Measurements from ENCODE around the gene FHIT.

Gene FHIT

DNA sequence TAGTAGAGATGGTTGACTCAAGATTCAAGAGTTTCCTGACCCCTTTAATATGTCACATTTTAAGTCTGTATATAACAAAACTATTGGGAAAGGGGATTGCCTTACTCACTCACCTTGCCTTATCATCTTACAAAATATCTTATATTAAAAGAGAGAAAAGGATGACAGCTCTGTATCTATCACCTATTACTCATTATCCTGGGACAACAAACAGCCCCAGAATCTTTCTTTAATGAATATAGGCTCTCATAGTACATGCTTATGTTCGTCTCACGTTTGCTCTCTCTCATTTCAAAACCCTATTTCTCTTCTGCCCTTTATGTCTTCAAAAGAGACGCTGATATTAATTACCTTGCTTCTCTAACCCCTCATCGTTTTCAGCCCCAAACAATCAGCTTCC lies 1178.0 kb downstream of the FHIT start:
- DNase-seq: no peak

DNA sequence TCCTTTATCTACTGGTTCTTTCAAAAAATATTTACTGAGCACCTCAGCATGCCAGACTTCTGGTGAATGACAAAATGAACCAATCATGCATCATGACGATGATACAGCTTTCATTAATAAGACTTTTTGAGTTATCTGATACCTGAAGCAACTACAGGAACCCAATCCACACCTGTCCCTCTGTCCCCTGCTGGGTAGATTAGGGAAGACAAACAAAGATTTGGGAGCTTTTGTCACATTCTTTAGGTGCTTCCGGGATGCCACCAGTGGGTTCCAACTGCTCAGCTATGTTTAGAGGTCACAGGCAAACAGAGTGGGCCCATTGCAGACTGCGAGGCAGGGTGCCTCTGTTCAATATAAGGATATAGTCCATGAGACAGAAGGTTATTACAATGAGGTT lies 1180.9 kb downstream of the FHIT start:
- DNase-seq: no peak

DNA sequence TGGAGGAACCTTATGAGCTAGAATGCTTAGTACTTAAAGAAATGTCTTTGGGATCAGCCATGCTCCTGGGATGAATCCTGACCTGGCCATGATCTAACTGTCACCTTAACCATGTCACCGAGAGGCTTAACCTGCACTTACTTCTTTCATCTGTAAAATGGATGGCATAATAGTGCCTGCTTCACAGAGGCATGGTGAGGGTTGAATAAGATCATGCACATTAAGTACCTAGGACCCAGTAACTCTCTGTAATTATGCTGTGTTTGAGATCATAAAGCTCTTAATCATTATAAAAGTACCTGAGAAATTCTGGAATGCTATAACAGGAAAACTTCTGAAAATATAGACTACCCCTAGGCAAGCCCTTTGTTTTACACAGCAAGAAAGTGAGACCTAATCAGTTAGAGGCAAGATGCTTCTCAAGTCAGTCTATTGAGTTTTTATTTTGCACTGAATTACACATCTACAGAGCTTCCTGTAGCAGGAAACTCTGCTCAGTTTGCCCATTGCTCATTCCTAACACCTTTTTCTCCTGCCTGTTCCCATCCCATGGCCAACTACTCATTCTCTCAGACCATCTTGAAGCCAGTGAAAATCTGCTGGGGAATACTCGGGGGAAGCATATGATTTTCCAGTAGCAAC lies 1185.9 kb downstream of the FHIT start:
- no peak for DNase-seq

DNA sequence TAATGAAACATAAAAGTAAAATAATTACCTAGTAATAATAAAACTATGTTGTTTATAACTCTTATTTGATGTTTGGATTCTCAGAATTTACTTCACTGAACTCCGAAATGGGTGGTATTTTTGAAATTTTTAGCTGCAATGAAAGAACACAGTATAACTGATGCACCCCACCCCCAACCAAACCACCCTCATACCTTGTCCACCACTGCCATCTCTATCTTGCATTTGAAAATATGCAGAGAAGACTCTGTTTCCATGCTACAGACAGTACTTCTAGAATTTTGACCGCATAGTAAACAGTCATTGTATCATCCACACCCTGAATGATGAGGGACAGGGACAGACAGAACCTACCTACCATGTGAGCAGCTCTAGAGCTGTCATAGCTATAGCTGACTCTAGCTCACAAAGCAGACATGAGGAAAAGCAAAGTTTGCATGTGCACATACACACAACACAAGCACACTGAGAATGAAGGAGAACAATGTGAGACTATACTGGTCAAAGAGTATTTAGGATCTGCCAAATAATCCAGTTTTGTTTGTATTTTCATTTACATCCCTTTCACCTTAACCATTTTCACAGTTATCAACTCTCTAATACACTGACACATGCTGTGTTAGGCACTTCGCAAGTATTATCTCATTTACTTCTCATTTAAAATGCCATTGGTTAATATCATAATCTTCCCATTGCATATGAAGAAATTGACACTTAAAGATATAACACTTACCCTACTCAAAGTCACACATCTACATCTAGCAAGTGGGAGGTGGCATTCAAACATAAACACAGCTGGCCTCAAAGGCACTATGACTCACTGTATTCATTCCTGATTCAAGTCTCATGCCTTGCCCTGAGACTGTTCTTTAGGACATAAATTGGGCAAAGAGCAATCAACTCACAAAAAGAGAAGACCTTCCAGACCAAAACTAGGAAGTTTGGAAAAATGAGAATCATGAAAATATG lies 1186.8 kb downstream of the FHIT start:
- DNase-seq: no peak

DNA sequence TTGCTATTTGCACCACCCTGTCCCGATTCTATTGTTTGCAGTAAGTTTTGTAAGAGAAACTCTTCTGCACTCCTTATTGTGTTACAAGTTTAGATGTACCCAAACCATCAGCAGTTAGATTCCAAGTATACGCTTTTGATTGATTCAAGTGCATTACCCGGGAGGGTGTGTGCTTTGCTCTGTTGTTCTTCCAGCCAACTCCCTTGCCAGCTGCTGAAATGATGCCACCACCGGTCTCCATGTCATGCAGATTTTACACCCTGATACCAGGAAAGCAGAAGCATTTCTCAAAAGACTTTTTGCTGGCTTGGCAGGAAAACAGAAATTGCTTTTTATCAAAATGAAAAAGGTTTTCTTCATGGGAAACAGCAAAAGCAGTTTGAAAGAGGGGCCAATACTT lies 1194.8 kb downstream of the FHIT start:
- DNase-seq: no peak

DNA sequence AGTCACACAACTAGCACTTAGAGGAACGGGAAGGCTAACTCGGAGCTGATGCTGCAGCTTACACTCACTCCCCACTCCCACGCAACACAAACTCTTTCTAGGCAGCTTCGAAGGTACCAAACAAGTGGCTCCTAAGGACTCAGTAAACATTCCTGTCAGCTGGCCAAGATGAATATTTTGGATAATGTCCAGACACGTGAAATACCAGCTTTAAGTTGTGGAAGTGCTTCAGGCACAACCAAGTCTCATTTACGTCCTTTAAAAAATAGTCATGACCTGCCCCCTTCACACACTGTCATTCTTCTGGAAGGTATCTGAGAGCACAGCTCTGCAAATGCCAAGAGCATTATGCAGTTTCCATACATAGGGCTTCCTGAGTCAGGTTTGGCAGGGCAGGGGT lies 1195.5 kb downstream of the FHIT start:
- DNase-seq: no peak

DNA sequence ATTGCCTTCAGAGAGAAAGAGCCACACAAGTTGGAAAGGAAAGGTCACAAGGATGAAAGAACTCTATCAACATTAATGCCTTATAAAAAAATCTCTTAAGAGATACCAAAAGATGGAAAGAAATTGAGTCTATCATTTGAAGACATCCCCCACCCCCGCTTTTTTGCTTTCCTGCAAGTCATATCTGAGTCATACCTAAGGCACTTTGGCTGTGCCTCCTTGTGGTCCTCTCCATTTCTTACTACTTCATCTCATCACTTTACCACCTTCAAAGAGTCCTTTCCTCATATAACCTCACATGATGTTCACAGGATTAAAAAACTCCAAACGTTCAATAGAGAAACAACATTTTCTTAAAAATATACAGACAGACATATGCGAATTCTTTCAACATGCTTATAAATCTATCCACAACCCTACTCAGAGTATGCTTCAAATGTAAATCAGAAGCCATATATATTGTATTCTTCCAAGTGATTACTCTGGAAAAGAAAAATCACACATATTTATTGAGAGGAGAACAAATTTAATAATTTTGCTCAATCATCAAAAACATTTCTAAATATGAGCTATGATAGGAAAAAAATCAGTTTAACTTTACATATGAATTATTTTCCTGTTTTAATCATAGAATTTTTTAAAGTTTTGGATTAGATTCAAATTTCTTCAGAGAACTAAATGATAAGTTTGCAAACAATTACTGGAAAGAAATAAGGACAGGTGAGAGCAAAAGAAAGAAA lies 1197.6 kb downstream of the FHIT start:
- DNase-seq: peak; percentile 25

DNA sequence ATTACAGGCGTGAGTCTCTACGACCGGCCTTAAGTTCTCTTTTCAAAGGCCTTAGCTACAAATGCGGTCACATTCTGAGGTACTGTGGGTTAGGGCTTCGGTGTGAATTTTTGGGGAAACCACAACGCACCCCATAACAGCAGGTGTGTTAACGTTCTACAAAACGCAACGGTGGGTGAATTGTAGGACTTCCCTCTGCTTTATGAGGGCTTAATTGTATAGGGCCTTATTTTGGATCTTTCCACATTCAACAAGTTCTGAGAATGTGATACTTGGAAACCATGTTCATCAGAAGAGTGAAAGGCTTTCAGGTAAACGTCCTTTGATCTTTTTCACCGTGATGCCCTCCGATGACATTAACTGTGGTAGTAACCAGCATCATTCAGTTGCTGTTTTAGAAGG lies 1202.8 kb downstream of the FHIT start:
- no peak for DNase-seq

DNA sequence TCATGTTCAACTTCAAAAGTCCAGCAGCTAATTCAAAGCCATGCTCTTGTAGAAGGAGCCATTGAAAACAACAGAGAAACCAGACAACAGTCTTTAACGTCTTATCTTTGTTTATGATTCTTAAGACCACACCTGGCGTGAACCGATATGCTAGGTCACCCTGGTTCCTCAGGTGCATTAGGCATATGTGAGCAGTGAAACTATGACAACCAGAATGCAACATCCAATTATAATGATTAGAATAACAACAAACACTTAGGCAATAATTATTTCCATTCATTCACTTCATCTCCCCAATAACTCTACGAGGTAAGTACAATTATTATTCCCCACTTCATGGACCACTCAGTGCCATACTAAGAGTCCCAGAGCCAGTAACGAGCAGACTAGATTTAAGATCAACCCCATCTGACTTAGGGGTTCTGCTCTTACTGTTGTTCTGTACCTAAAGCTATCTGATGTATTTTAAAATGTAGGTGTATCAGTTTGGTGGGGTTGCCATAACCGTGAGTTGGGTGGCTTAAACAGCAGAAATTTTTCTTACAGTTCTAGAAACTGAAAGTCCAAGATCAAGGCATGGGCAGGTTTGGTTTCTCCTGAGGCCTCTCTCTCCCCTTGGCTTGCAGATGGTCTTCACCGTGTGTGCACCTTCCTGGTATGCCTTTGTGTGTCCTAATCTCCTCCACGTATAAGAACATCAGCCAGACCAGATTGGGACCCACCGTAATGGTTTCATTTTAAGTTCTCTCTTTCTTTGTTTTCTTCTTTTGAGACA lies 1203.6 kb downstream of the FHIT start:
- no peak for DNase-seq

DNA sequence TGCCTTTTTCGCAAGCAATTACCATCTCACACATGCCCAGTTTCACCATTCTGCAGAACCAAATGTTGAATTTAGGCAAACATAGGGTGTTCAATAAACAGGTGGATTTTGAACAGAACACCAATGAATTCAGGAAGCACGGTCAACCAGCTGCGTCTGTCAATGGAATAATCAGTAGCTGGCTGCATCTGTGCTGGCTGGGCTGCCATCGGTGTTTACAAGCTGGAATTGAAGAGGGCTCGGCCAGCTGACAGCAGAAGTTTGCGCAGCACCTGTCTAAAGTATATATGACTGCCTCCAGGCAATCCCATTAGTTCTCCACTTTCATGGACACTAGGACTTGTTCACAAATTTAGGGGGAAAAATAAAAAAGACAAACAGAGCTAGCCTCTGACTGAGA lies 1205.0 kb downstream of the FHIT start:
- DNase-seq: no peak

DNA sequence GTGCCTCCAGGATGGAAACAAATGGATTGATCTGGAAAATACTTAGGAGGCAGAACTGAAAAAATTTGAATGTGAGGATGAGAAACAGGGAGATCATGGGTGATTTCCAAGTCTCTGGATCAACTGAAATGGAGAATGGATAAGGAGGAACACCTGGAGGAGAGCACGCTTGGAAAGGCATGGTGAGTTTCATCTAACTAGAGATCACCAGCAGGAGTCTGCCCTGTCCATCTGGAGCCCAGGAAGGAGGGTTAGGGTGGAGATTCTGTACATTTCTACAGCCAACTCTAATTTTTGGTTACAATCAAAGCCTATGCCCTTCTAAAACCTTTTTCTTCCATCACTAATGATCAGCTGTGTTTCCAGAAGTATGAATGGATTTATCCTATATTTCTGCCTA lies 1205.6 kb downstream of the FHIT start:
- no peak for DNase-seq

DNA sequence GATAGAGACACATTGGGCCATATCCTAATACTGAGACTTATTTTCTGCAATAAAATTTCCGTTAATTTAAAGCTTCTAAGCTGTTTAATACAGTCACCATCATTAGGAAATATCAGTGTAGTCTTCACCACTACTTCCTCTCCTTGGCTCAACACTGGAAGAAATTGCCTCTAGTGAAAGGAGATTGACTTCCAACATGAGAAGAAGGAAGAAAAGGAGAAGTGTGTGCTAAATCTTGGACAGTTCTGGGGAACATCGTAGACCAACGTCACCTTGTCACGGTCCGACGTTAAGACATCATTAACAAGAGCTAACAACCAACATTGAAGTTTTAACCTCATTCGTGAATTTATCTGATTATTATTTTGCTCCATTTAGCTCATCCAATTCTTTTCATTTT lies 1214.4 kb downstream of the FHIT start:
- DNase-seq: no peak

DNA sequence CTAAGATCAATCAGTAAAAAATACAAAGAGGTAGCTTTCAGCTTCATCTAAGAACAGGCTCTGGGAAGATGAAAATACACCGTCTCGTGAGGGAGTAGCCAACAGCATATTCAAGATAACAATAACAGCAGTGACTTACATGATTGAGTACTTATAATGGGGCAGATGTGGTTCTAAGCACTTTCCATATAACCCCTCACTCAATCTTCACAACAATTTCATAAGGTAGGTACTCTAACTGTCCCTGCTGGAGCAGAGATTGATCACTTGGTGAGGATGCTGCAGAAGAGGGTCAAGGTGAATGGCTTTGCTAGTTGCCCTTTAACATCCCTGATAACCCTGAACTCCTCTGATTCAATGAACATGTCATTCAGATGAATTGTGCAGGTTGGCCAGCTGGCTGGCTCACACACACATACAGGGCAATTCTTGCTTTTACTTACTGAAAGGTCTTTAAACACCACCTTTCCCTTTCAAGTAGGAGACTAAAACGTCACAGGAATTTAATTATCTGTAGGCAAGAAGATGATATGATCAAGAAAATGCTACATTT lies 1217.3 kb downstream of the FHIT start:
- DNase-seq: no peak

DNA sequence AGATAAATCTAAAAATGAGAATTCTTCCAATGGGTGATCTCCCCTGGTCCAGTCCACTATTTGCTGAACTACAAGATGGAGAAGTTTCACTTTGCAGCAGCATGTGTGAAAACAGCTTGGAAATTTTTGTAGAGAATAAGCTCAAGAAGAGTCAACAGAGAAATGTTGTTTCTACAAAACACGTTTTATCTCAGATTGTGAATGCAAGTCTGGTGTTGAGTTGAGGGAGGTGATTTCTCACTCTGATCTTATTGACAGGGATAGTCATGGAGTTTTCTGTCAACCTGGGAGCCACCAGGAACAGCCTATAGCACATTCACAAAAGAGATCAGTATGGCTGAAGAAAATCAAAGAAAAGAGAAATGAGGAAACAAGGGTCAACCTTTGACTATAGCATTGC lies 1220.3 kb downstream of the FHIT start:
- DNase-seq: no peak

DNA sequence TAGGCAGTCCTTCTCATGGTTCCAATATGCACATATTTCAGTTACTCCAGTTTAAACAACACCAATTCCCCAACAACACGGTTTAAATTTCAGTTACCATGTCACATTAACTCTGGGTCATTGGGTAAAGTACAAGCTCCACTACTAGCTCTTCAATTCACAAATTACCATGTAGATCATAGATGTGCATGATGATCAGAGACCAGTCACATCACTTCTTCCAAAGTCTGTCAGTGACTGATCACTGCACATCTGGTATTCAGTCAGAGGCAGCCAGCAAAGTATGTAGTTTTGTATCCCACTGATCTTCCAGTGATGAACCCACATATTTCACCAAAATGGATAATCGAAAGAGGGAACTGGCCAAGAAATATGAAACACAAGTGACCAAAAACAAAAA lies 1223.0 kb downstream of the FHIT start:
- DNase-seq: no peak

DNA sequence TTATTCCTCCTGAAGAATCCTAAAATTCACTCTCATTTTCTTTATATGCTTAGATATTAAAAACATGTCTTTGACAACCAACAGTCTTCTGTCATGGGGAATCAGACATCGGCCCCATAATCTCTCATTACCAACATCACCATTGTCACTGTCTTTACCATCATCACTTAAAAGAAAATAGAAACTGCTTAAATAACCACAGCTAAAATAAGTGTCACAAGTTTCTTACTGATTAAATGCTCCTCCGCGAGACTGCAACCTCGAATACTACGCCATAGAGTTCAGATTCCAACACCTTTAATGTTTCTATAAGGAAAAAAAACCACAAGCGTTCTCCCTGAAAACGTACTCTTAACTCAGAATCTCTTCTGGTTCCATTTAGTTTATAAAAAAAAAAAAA lies 1223.9 kb downstream of the FHIT start:
- no peak for DNase-seq

DNA sequence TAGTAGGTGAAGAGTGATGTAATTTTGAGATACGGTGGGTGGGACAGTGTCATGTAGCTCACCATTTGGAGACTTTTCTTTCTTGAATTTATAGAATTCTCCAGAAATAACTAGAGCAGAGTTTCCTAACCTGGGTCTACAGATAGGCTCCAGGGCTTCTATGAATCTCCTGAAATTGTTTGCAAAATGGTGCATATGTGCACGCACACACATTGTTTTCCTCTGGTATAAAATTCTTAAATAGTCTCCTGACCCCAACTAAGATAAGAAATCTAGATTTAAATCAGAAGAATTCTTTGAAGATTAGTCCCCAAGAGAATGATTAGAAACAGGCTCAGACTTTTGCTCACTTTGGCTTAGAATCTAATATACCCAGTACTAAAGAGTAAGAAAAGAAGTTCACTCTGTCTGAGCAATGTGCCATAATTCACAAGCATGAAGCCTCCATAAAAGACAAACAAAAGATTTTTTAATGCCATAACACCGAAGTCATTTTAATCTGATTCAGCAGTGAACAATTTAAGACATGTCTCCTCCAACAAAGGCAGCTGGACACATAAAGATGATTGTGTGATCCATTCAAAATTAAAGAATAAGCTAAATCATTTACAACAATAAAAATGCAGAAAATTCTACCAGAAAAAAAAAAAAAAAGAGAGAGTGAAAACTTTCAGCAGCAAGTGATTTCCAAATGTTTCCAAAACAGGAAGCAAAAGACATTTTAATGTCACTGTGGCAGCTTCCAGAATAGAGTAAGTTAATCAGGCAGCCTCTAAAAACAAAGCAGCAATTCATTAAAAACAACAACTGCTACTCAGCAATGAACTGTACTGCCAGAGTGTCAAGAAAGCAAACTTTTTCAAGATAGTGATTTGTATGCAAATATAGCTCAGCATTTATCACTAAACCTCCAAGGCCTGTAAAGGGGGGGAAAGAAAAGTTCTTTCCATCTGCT lies 1225.9 kb downstream of the FHIT start:
- no peak for DNase-seq

DNA sequence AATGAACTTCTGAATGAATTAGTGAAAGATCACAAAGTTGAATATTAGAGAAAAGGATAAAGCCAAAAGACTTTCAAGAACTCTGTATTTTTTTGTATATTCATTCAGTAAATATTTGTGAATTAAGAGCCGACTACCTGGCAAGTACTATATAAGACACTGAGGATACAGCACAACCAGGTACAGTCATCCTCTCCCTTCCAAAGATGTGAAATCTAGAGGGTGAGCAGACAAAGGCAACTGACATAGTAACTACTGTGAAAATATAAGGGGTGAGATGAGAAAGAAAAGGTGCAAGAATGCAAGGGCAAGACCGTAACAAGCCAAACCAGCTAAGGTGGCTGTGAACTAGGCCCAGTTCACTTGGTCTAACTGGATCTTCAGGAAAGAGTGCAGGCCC lies 1226.9 kb downstream of the FHIT start:
- DNase-seq: no peak

DNA sequence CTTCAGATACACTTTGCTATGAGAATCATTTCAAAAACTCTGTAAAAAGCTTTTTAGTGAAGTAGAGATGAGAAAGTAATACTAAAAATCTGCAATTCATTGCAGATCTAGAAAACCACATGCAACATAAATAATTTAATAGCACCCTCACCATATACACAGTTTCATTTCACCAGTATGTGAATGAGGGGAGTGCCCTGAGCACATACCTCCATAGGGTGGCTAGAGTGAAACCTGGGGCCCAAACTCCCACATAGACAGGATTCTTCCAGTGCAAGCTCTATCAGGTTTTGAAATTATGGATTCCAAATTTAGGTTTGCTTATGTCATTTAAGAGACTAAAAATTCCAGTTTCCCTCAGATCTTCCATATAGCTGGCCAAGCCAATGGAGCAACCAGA lies 1228.1 kb downstream of the FHIT start:
- no peak for DNase-seq

DNA sequence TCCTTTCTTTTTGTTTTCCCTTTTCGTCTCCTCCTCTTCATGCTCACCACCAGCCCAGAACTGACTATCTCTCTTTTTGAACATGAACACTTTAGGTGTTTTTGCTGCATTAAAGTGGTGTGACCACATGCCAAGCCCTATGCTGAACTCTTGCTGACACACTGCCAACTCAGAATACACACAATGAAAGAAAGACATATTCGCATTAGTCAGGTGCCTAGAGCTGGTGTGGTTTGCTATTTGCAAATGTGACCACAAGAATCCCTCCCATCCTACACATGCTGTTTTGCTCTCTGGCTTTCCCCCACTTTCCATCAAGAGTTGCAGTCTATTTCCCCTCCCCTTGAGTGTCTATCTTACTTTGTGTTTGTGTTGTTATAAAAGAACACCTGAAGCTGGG lies 1233.6 kb downstream of the FHIT start:
- DNase-seq: peak; percentile 27

DNA sequence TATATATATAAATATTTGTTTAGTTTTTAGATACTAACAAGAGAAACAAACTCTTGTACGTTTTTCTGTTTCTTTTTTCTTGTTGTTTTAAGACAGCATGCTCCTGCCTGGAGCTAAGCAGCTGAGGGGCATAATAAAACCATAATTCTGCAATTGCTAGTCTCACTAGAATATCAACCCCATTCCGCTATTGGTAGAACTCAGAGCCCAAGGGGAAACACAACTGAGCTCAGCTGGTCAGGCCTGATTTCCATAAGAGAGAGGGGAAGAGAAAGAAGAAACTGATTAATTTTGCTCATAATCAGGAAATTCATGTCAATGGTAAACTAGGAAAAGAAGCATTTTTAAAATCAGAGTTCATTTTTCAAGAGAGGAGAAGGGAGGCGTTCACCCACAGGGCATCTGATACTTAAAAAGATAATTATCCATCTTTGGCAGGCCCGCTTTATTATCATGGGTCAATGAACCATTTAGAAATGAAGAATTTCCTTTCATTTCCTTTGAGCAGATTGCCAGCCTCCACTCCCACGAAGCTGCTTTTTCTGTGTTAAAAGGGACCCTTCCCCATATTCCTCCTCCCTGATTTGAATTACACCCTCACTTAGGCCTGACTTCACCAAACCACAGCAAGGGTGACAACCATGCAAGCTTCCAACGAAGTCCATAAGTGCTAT lies 1236.1 kb downstream of the FHIT start:
- DNase-seq: no peak
